GM12892 (cell line): Measurements from ENCODE around the gene PSMG1.
A peak's percentile ranks its signal among the peaks of the same experiment; 100 is the strongest.

Experiments used
- DNase-seq: peaks from one replicate; pipeline ENCODE4 v3.0.0; 2011; ENCODE audit not compliant: insufficient read length
- FAIRE-seq: peaks from 2 replicates; lab custom pipeline; 2011; peaks lifted over from hg19 to GRCh38; lab: Jason Lieb, UNC
- POLR2A ChIP-seq: IDR thresholded peaks from 2 replicates; pipeline ENCODE4 v1.6.1; 2011; ENCODE audit warnings: low read depth, low read length, control low read depth
- POLR2AphosphoS5 ChIP-seq: IDR thresholded peaks from 2 replicates; pipeline ENCODE4 v1.6.1; 2011; ENCODE audit warnings: low read depth, low read length, control low read depth
- TAF1 ChIP-seq: IDR thresholded peaks from 2 replicates; pipeline ENCODE4 v1.6.1; 2011; ENCODE audit warnings: low read depth, mild to moderate bottlenecking, control low read depth, low read length, borderline replicate concordance

PSMG1 gene

DNA sequence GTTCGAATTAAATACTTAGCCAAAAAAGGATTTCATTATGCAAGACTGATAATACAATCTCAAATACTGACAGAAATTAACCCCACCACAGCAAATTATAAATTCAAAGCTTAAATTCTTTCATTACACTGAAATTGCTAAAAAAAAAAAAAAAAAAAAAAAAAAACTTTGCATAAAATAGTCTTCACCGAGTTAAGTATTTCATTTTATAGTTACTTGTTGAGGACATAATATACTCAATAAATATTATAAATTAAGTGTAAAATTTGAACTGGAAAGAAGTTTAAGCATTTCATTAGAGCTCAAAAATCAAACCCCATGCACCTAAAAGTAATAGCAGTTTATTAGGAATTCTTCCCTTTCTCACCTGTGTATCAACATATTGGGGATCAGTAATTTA is 1.9 kb upstream of the PSMG1 start:
- FAIRE-seq (no peak), DNase-seq (no peak)
- TF ChIP-seq POLR2AphosphoS5 (no peak), POLR2A (no peak), TAF1 (no peak)

DNA sequence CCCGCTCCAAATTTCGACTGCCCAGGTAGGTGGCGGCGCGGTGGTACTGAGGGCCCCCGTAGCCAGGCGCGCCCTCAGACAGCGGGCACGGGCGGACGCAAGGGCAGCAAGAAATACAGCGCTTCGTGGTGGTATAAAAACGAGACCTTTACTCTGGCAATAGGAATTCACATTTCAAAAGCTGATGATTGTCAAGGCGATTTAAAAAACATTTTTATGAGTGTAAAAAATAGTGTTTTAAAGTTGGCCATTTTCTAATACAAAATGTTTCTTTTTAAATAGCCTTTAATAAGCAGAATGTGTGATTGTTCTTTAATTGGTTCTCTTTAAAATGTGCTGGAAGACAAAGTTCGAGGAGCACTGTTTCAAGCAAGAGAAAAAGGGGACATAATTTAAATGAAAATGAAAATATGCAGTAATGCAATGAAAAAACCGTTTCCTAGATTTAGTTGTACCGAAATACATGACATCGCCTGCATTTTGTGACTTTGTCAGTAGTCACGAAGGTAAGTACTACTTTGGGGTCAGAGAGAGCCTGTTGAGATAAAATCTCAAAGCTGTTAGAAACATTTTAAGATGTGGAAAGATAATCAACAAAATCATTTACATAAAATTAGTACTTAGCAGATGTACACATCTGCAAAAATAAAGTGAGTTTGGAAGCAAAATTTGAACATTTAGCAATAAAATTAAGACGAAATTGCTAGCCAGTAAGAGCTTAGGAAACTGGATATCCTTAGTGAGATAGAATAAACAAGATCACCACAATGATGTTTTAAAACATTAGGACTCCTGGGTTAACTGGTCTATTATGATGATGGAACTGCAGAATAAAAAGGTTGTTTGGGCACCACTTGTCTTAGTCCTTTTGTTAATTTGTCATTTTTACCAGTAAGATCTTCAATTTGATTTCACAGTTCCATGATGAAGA is 1.1 kb upstream of the PSMG1 start:
- FAIRE-seq (no peak), DNase-seq (no peak)
- TF ChIP-seq POLR2A (no peak), TAF1 (no peak), POLR2AphosphoS5 (no peak)

DNA sequence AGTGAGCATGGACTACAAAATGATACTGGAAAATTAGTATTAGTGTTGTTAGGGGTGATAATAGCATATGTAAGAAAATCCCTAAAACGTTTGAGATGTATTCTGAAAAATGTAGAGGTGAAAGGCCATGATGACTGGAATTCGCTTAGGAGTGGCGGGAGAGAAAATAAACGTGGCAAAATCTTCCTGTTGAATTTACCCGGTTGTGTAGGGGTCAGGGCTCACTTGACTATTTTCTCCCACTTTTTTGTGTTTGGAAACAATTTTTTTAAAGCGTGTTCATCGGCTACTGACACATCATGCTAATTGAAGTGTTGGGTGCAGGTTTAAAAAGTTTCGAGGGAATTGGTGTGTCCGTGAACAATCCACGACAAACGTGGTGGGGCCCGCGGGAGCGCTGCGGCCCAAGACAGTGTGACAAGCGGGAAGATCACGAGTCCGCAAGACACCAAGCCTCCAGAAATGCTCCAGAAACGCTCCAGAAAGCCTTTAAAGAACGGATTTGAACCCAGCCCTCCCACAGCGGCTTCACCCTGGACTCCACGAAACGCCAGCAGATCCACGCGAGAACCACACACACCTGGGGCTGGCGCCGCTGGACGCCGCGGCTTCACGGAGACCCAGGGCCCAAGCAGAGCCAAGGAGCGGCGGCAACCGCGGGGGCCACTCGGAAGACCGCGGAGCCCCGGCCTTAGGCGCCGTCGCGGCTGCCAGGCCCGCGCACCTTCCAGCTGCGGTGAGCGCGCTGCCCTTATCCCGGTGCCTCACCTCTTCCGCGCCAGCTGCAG is 573 bp downstream of the PSMG1 start:
- DNase-seq (no peak), FAIRE-seq (peak; percentile 27)
- no peak for TF ChIP-seq POLR2A
- no peak for TF ChIP-seq POLR2AphosphoS5
- TF ChIP-seq TAF1 = no peak

DNA sequence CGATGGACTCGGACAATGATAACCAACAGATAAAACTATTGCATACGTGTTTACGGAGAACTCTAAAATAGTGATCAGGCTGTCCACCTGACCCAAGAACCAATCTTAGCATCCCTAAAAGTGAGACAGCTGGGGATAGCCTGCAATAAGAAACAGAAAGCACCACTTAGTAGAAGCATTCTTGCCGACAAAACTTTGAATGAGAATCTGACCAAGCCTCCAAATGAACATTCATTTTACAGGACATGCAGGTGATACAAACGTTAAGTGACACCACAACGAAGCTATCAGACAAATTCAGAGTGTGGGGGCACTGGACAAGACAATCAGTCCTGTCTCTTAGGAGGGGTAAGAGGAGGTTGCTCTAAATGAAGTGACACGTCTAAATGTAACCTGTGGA is 1.2 kb downstream of the PSMG1 start:
- FAIRE-seq (no peak), DNase-seq (no peak)

DNA sequence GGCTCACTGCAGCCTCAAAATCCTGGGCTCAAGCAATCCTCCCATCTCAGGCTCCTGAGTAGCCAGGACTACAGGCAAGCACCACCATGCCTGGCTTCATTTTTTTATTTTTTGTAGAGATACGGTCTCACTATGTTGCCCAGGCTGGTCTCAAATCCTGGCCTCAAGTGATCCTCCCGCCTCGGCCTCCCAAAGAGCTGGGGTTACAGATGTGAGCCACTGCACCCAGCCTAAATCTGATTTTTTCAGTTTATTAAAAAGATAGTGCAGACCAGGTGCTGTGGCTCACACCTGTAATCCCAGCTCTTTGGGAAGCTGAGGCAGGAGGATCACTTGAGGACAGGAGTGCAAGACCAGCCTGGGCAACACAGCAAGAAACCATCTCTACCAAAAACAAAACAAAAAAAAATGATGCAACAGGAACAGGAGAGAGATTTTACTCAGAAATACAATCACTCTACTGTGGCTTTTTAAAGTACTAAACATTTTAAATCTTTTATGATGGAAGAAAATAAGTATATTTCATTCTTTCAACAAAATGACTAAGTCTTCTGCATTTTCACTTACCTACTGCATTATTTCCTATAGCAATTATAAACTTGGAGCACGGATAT is 1.9 kb downstream of the PSMG1 start:
- no peak for DNase-seq
- TF ChIP-seq TAF1 (no peak), POLR2A (no peak), POLR2AphosphoS5 (no peak)
- no peak for FAIRE-seq

More for the DNA sequence above, 1.2 kb downstream of the PSMG1 start:
- TF ChIP-seq TAF1 (no peak), POLR2A (no peak)

DNA sequence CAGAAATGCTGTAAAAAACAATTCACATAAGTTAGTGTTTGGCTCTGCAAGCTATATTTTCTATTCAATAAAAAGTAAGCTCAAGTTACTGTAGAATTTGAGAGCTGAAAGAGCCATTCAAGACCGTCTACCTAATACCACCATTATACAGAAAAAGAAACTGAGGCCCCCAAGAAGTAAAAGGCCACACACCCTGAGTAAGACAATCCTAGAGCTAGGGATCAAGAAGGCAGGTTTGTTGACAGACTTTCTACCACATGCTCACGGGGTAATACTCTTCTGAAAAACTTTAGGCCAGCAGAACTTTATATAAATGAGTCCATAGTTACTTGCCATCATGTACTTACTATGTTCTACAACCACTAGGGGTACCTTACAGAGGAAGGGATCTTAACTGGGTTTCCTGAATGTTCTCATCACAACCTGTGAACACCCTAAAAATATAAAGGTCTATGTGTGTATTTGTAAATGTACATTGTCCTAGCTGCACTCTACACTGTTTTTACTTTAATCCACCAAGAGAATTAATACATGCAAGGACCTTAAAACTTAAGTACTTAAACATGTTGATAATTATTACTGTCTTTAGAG is 2.7 kb downstream of the PSMG1 start:
- FAIRE-seq = no peak
- no peak for DNase-seq
- no peak for TF ChIP-seq POLR2A
- no peak for TF ChIP-seq POLR2AphosphoS5
- no peak for TF ChIP-seq TAF1

DNA sequence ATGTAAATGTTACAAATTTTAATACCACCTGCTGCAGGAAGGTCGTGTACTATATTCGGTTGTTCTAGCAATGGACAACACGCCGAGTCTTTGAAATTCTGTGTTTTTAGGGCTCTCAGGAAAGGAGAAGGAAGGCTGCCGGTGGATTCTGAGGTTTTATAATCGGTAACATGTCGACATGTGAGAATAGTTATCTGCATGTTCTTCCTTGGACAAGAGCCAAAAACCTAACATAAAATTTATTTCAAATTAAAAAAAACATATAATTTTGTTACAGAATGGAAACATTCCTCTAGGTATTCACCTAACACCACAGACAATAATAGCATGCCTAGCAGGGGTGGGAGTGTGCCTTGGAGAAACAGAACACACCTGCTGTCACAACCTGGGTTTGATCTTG is 4.8 kb downstream of the PSMG1 start:
- DNase-seq = no peak
- TF ChIP-seq POLR2A = no peak
- TF ChIP-seq POLR2AphosphoS5 = no peak
- TF ChIP-seq TAF1 = no peak
- FAIRE-seq = no peak

DNA sequence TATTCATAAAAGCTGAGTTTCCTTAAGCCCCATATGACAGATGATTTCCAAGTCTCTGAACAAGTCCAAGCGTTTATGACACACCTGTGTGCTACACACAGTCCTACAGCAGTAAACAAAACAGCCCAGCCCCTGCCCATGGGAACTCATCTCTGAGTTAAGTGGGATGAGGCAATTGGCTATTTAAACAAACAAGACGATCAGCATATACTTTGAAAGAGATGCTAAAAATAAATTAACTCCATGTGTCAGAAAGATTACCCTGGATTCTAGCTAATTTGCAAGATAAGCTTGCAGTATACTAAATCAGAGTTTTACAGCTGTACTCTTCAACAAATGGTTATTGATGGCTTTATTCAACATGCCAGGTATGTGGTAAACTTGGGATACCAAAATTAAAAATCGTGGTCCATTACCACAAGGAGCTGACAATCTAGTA is 7.0 kb downstream of the PSMG1 start:
- TF ChIP-seq POLR2A (no peak), POLR2AphosphoS5 (no peak), TAF1 (no peak)
- DNase-seq (no peak), FAIRE-seq (no peak)

DNA sequence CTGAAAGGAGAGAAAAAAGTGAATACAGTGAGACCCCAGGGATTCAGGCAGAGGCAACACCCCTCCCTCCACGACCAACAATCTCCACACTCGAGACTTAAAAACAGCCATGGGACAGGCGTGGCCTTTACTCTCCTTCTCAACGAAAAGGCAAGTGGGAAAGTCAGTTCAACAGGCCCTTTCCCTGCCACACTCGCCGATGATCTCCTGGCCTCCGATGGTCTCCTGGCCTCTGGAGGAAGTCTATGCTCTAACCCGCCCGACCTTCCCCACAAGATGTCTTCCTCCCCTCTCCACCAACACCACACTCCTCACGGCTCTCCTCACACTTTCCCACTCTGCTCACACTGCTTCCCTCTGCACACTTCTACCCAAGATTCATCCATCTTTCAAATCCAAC is 7.6 kb downstream of the PSMG1 start:
- FAIRE-seq = no peak

DNA sequence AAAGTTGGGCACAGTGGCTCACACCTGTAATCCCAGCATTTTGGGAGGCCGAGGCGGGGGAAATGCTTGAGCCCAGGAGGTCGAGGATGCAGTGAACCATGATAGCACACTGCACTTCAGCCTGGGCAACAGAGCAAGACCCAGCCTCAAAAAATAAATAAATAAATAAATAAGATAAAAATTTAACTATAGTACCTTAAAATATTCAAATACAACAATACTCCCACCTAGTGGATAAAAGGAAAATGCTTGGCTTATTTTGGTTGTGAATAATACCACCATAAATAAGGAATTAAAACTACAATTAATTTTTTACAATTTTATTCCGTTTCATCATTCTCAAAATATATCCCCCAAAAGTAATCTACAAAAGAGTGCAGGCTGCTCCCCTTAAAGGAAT is 8.1 kb downstream of the PSMG1 start:
- no peak for FAIRE-seq

More for the DNA sequence above, 7.6 kb downstream of the PSMG1 start:
- no peak for DNase-seq
- TF ChIP-seq POLR2AphosphoS5 = no peak
- no peak for TF ChIP-seq TAF1
- TF ChIP-seq POLR2A = no peak

More for the DNA sequence above, 8.1 kb downstream of the PSMG1 start:
- no peak for DNase-seq
- TF ChIP-seq POLR2A = no peak
- TF ChIP-seq TAF1 = no peak
- no peak for TF ChIP-seq POLR2AphosphoS5
